ENCODE results near the gene DCST1. TPM values are rescaled to one million over a fixed set of nuclear protein-coding genes. Genes with fewer than 3 reads are reported as not detected.
A peak's percentile ranks its signal among the peaks of the same experiment; 100 is the strongest.

DCST1 gene
- total RNA-seq, 1 donor, result not detected

DNA sequence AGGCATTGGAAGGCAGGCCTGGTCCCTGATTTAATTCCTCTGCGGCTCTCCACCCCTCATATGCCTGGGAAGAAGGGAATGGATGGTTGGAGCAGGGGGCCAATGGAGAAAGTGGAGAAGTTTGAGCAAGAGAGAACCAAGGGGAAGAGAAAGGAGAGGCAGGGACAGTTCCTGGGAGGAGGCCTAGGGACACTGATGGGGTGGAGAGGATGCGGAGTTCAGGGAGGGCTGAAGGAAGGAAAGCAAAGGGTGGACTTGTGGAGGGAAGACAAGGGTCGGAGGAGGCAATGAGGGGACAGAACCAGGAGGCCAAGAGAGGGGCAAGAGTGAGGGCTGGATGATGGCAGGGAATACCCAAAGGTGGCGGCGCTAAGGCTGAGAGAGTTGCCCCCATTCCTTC lies 23.9 kb upstream of the DCST1 start:
- TF ChIP-seq, protein P1, sequence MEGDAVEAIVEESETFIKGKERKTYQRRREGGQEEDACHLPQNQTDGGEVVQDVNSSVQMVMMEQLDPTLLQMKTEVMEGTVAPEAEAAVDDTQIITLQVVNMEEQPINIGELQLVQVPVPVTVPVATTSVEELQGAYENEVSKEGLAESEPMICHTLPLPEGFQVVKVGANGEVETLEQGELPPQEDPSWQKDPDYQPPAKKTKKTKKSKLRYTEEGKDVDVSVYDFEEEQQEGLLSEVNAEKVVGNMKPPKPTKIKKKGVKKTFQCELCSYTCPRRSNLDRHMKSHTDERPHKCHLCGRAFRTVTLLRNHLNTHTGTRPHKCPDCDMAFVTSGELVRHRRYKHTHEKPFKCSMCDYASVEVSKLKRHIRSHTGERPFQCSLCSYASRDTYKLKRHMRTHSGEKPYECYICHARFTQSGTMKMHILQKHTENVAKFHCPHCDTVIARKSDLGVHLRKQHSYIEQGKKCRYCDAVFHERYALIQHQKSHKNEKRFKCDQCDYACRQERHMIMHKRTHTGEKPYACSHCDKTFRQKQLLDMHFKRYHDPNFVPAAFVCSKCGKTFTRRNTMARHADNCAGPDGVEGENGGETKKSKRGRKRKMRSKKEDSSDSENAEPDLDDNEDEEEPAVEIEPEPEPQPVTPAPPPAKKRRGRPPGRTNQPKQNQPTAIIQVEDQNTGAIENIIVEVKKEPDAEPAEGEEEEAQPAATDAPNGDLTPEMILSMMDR (IDR thresholded peaks at IDR 0.05; ENCODE audit: extremely low read depth, low read depth, low read length), result no peak
- Histone ChIP-seq H3K4me2 (ENCODE audit: insufficient read depth, low read length) (no peak overlapping the region), H3K27me3 (ENCODE audit: insufficient read depth, low read length) (no peaks in the 10 kb centered on the region), H3K4me3 (ENCODE audit: insufficient read depth, low read length) (no peak overlapping the region), H4K20me1 (ENCODE audit: insufficient read depth, low read length) (peaks cover 43% of the 10 kb centered on the region), H3K4me1 (ENCODE audit: insufficient read depth, low read length) (peaks cover 17% of the 10 kb centered on the region), H2AFZ (ENCODE audit: low read length) (no peak overlapping the region), H3K9me3 (ENCODE audit: low read depth, low read length) (no peaks in the 10 kb centered on the region), H3K36me3 (ENCODE audit: insufficient read depth, low read length) (peaks cover 7% of the 10 kb centered on the region), H3K27ac (ENCODE audit: low read depth, low read length) (no peak overlapping the region), H3K79me2 (ENCODE audit: insufficient read depth, low read length) (peaks cover 78% of the 10 kb centered on the region)
- no peak for DNase-seq (ENCODE audit: insufficient read length, low spot score, missing footprints)

DNA sequence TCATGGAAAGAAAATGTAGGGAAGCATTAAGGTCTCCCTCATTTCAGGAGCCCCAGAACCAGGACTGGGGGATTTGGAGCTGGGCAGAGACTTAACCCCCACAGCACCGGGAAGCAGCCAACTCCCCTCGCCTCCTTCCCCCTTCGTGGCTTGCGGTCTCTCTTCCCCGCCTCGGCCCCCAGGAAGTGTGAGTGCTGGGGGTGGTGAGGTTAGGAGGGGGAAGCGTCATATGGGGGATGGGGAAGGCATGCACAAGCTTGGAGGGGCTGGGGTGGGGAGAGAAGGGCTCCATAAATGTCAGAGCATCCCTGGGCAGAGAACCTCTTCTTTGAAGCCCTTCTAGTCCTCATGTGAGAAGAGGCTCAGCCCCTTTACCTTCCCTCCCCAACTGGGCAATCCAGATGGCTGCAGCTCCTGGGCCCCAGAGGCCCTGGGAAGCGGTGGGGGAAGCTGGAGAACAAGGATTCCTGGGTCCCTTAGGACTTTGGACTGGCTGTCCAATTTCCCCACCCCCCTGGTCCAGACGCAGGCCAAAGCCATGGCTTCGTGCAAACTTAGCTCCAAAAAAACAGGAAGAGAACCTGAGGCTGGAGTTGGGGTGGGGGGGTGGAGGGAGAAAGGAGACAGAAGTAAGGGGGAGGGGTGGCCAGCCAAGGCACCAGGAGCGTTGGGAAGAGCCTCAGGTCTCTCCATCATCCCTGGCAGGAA lies 23.3 kb upstream of the DCST1 start:
- no peak overlapping the region for H3K4me3 ChIP-seq (ENCODE audit: insufficient read depth, low read length)
- no peak overlapping the region for H3K4me2 ChIP-seq (ENCODE audit: insufficient read depth, low read length)
- DNase-seq (ENCODE audit: insufficient read length, low spot score, missing footprints), result peak; percentile 36
- no peak overlapping the region for H2AFZ ChIP-seq (ENCODE audit: low read length)
- TF ChIP-seq, protein P1 (IDR thresholded peaks at IDR 0.05; ENCODE audit: extremely low read depth, low read depth, low read length), result no peak
- peaks cover 41% of the 10 kb centered on the region for H4K20me1 ChIP-seq (ENCODE audit: insufficient read depth, low read length)
- H3K79me2 ChIP-seq (ENCODE audit: insufficient read depth, low read length), result peaks cover 71% of the 10 kb centered on the region
- no peaks in the 10 kb centered on the region for H3K27me3 ChIP-seq (ENCODE audit: insufficient read depth, low read length)
- H3K4me1 ChIP-seq (ENCODE audit: insufficient read depth, low read length), result peaks cover 11% of the 10 kb centered on the region
- no peaks in the 10 kb centered on the region for H3K9me3 ChIP-seq (ENCODE audit: low read depth, low read length)
- H3K27ac ChIP-seq (ENCODE audit: low read depth, low read length), result no peak overlapping the region
- peaks cover 8% of the 10 kb centered on the region for H3K36me3 ChIP-seq (ENCODE audit: insufficient read depth, low read length)

DNA sequence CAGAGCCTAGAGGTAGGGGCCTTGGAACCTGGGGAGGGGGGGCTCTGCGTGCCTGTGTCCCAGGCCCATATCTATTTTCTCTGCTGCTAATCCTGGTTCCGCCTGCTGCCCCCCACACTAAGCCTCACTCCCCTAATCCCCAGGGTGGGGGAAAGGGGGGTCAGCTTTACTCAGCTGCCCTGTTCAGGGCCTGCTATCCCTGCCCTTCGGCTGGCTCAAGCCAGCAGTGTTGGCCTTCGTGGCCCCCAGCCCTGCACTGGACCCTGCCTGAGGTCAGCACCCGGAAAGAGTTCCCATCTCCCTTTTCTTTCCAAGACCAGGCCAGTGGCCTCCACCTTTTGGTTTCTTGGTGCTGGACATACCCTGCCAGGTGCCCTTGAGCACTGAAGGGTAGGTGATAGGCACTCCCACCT lies 22.6 kb upstream of the DCST1 start:
- Histone ChIP-seq H4K20me1 (ENCODE audit: insufficient read depth, low read length) (peaks cover 38% of the 10 kb centered on the region), H2AFZ (ENCODE audit: low read length) (no peak overlapping the region), H3K4me3 (ENCODE audit: insufficient read depth, low read length) (no peak overlapping the region), H3K4me2 (ENCODE audit: insufficient read depth, low read length) (no peak overlapping the region), H3K36me3 (ENCODE audit: insufficient read depth, low read length) (peaks cover 9% of the 10 kb centered on the region), H3K9me3 (ENCODE audit: low read depth, low read length) (no peaks in the 10 kb centered on the region), H3K4me1 (ENCODE audit: insufficient read depth, low read length) (peaks cover 5% of the 10 kb centered on the region), H3K27ac (ENCODE audit: low read depth, low read length) (no peak overlapping the region), H3K79me2 (ENCODE audit: insufficient read depth, low read length) (peaks cover 65% of the 10 kb centered on the region), H3K27me3 (ENCODE audit: insufficient read depth, low read length) (no peaks in the 10 kb centered on the region)
- TF ChIP-seq, protein P1 (IDR thresholded peaks at IDR 0.05; ENCODE audit: extremely low read depth, low read depth, low read length), result no peak
- peak; percentile 50 for DNase-seq (ENCODE audit: insufficient read length, low spot score, missing footprints)

DNA sequence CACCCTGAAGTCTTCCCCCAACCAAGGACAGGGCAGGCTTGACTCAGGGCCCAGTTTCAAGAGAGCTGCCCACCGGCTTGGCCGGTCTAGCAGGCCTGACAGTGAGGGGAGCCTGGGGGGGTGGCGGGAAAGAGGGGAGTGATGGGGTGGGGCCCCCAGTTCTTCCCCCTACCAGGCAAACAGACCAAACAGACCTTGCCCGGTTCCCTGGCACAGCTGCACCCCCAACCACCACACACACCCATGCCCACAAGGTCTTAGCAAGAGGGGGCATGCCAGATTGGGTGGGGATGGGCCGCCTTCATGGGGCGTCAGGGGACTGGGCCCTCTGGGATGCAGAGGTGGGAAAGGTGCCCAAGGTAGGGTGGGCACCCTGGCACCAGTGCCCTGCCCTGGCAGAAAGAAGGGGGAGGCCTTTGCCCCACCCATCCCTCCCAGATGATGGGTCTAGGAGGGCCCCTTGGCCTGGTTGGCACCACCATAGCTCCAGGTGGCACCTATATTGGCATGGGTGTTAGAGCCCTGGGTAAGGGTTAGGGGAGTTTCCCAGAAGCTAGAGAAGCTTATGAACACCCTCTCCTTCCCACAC lies 22.1 kb upstream of the DCST1 start:
- no peak overlapping the region for H3K4me3 ChIP-seq (ENCODE audit: insufficient read depth, low read length)
- H3K4me2 ChIP-seq (ENCODE audit: insufficient read depth, low read length), result no peak overlapping the region
- peak; percentile 50 for DNase-seq (ENCODE audit: insufficient read length, low spot score, missing footprints)
- H2AFZ ChIP-seq (ENCODE audit: low read length), result no peak overlapping the region
- peaks cover 33% of the 10 kb centered on the region for H4K20me1 ChIP-seq (ENCODE audit: insufficient read depth, low read length)
- peaks cover 60% of the 10 kb centered on the region for H3K79me2 ChIP-seq (ENCODE audit: insufficient read depth, low read length)
- H3K27ac ChIP-seq (ENCODE audit: low read depth, low read length), result no peak overlapping the region
- TF ChIP-seq, protein P1 (IDR thresholded peaks at IDR 0.05; ENCODE audit: extremely low read depth, low read depth, low read length), result no peak
- no peaks in the 10 kb centered on the region for H3K4me1 ChIP-seq (ENCODE audit: insufficient read depth, low read length)
- H3K27me3 ChIP-seq (ENCODE audit: insufficient read depth, low read length), result no peaks in the 10 kb centered on the region
- H3K9me3 ChIP-seq (ENCODE audit: low read depth, low read length), result no peaks in the 10 kb centered on the region
- peaks cover 13% of the 10 kb centered on the region for H3K36me3 ChIP-seq (ENCODE audit: insufficient read depth, low read length)

Data from osteoblast (primary cell).